HG02678 (cell line): Measurements from ENCODE around the gene ADCY5.

ENCODE experiments used
- ATAC-seq: cut with Tn5 transposase; IDR thresholded peaks from one replicate; pipeline ENCODE4 v1.9.1; 2021; ENCODE audit warnings: mild to moderate bottlenecking, moderate library complexity; ENCODE audit not compliant: unreplicated experiment

ADCY5 gene

DNA sequence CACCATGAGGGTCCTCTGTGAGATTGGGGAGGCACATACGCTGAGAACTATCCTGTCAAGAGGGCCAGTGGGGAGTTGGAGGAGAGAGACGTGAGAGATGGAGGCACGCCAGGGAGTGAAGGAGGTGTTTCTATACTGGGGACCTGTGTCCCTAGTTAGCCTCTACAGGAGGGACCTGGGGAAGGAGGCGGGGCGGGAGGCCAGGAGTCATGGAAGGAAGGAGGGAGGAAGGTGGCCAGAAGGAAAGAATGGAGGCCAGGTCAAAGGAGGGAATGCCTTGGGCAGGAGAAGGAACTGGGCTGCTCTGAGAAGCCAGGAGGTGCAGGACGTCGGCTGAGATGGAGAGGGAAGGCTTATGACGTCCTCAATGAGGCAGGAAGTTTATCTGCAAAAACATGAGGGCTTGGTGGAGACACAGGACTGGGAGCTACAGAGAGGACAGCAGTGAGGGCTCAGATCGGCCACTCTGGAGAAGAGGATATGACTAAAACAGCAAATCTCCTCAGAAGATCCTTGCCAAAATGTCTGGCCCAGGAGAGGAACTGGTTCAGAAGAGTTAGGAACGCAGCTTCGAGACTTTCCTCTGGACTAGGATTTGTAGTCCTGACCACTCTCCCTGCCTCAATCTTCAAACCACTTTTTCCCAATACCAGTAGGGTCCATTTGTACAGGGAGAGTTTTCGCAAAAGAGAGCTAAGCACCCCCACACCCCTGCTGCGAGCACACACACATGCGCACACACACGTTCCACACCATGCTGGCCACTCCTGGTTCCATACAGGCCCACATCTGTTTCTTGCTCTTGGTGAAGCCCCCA lies 59.9 kb downstream of the ADCY5 start:
- ATAC-seq = no peak

DNA sequence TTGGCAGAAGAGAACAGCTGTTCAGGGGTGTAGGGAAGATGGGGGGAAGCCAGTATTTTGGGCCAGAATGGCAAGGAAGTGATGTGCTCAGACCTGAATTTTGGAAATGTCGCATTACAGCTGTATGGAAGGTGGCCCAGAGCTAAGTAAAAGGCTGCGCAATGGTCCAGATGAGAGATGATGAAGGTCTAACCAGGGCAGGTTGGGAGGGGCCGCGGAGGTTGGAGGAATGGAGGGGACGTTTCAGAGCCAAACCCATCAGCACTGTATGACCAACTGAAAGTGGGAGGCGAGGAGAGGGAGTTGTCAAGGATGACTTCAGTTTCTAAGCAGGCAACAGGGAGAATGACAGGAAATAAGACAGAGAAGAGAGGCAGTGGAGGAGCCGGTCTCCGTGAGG lies 60.8 kb downstream of the ADCY5 start:
- ATAC-seq = no peak

DNA sequence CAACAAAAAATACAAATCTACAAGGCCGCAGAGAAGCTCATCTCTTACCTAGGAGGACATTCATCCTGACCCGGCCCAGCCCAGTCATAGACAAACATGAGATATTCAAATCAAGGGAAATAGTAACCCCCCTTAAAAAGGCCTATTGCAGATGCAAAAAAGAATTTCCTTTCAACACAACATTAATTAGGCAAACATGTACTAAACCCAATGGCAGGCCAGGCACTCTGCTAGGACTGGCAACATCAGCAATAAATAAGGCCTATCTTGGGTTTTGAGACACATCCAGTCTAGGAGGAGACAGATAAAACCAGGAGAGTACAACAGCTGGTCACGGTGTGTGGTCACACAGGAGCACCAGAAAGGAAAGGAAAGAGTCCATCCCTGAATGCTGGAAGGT lies 61.4 kb downstream of the ADCY5 start:
- no peak for ATAC-seq

DNA sequence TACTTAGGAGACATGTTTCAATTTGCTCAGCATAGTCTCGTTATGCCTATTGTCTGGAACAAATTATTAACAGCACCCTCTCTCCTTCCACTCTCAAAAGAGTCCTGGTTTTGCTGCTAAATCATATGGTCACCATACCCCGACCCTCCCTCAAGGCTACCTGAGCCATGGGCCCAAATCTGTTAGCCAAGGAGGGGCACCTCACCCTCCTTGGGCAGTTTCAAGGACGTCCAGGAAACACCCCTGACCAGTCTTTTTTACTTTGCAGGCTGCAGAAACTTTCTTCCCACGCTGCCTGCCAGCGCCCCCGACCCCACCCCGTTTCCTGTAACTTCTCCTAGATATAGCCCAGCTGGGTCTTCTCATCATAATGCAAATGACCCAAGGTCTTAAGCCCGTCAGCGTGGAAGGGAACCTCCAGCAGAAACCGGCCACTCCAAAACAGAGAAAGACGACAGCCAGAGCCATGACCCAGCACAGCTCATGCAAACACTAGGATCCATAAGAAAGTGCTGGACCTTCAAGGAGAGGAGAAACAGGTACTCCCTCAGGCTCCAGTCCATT lies 62.3 kb downstream of the ADCY5 start:
- ATAC-seq = no peak

GRCh38 chr3:123385981-123386380 lies 62.9 kb downstream of the ADCY5 start:
- no peak for ATAC-seq

DNA sequence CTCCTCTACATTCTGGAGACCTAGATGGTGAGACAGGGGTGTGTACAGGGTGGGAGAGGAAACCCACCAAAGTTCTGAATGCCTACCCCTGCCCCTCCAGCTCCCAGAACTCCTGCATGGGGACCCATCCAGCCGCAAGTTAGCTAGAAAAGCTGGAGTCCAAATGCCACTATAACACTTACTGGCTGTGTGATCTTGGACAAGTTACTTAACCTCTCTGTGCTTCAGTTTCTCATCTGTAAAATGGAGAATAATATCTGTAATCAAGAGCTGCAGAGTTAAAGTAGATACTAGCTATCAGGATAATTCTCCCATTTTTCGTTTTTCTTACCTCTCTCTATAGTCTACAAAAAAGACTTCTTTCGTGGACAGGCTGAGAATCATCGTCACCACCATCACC lies 63.4 kb downstream of the ADCY5 start:
- no peak for ATAC-seq

- ATAC-seq = no peak
Observed at GRCh38 chr3:123385001-123385401, 63.9 kb downstream of the ADCY5 start.

- ATAC-seq = no peak
Observed at GRCh38 chr3:123384256-123384655, 64.6 kb downstream of the ADCY5 start.

DNA sequence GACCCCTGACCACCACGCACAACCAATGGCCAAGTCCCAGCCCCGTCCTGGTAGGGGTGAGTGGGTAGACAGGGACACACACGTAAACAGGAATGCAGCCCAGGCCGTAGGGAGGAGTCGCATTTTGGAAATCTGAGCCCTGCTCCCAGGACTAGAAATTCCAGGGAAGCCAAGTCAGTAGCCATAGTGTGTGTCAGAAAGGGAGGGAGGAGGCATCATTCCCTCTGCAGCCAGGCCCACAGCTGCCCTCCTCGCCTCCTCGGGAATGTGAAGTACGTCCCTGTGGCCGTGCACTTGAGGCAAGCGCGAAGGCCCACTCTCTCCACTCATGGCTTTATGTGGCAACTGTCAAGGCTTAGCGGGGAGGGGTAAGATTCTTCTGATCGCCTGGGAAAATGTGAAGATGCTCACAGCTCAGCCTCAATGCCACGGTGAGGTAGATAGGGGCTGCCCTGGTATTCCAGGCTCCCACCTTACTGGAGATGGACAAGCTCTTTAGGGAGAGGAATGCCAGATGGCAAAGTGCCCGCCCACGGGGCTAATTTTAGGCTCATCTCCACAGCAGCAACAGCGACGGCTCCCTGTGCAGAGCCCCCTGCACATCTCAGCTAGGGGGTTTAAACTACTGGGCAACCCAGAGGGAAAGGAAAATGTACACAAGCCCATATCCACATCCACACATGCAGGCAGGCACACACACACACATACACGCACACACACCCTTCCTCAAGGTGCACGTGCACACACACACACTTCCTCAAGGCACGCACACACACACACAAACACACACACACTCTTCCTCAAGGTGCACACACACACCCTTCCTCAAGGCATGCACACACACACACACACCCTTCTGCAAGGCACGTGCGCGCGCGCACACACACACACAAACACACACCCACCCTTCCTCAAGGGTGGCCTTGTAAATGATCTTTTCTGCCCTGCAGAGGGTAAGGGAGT lies 65.5 kb downstream of the ADCY5 start:
- no peak for ATAC-seq

DNA sequence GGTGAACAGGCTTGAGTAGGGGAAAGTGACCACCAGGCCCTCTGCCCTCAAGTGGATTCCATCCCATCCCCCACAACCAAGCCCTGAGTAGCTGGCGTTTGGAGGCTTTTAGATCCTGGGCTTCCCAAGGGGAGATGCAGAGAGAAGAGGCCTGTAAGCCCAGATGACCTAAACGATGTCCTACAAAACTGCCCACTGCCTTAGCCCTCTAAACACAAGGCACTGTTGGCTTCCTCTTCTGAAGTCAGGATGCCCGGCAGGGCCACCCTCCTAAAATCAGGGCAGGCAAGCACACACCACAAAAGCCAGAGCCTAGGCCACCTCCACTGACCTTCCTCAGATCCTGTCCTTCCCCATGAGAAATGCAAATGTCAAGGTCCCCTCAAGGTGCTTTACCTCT lies 68.6 kb downstream of the ADCY5 start:
- no peak for ATAC-seq

DNA sequence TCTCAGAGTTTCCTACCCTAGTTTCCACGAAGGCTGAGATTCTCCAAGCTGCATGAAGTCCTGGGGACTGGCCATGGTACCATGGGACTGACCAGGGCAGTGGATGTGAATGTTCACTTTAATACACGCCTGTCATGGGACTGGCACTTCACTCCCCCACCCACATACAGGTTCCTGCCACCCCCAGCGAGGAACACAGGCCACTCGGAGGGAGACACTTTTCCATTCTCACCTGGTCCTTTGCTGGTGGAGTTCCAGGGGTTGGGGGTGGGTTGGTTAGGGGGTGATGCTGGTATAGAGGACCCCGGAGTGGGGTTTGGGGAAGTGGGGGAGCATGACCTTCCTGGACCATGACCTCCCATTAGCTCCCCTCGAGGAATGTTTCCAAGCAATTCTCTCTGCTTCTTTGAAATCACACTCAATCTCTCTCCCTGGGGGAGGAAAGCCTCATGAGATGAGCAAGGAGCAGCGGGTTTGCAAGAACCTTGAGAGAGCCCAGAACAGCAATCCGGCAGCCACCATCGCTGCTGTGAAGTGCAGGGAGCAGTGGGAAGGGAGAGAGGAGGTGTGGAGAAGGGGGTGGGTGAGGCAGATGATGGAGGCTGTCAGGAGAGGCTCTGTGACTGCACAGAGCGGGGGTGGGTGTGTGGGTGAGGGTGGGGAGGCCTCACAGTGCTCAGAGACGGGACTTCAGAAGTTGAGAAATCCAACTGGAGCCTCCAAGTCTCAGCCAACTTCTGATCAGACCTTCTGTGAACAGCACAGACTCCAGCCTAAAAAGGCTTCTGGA lies 69.7 kb downstream of the ADCY5 start:
- no peak for ATAC-seq

DNA sequence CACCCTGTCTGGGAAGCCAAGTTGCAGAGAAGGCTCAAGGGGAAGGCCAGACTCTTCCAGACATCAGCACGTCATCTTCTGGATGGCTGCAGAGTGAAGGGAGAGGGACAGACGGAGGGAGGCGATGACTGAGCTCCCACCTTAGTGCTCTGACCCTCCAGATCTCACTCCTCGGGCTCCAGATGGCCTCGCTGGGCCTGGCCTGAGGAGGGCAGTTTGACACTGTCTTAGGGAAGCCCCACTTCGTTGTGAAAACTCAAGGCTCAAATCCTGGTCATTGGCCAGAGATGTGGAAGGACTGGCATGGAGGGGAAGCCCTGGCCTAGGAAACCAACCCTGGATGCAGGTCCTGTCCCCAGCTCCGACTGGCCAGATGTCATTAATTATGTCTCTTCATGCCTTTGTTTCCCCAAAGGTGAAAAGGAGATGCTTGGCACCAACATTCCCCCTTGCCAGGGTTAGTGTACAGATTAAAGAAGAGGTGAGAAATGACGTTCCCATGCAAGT lies 70.4 kb downstream of the ADCY5 start:
- no peak for ATAC-seq

GRCh38 chr3:123377243-123377740 lies 71.6 kb downstream of the ADCY5 start:
- ATAC-seq = no peak

- ATAC-seq = no peak
Observed at GRCh38 chr3:123376451-123377242, 72.2 kb downstream of the ADCY5 start.

GRCh38 chr3:123375014-123375940 lies 73.6 kb downstream of the ADCY5 start:
- no peak for ATAC-seq

DNA sequence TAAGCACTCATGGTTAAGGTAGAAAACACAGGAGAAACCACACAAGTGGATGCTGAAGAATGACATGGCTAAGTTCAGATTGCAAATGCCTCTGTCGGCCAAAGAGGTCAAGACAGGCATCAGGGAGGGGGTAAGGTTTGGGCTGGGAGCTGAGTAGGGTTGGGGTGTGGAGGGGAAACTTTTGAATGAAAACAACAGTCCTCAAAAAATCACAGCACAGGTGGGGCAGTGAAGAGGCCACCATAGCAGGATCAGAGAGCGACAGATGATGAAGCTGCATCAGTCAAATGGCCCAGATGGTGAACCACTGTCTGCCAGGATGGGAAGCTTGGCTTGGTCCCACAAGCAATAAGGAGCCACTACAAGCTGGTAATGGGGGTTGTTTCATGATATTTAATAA lies 74.9 kb downstream of the ADCY5 start:
- ATAC-seq = no peak

DNA sequence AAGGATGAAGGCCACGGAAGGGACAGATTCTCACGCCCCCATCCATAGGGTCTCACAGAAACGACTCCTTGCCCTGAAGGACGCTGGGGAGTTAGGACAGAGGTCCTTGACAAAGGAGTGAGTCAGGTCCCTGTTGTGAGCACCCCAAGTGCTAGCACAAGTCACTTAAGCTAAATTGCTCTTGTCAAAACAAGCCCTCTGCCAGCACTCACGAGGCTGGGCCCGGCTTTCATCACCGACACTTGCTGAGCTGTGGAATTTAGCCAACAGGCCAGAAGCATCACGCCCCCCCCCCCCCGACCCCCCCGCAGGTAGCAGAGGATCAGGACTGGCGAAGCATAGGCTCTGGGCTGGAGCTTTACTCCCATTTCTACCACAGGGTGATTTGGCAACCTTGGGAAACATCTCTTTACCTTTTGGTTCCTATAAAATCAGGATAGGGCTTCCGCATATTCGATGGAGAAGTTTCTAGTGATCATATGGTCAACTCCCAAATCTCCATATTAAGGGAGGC lies 75.4 kb downstream of the ADCY5 start:
- no peak for ATAC-seq
